K562 (cell line): Measurements from ENCODE around the gene HGD.

Experiments
- PHF20 ChIP-seq: fragments of 450-650 bp; IDR thresholded peaks from 2 replicates; pipeline ENCODE4 v1.6.1; 2018; ENCODE audit not compliant: partially characterized antibody
- POLR2A ChIP-seq: fragments of 450-650 bp; conservative IDR thresholded peaks from 2 replicates; pipeline ENCODE4 v1.6.1; 2016
- SPI1 ChIP-seq: IDR thresholded peaks from 2 replicates; pipeline ENCODE4 v1.6.1; 2011; ENCODE audit warnings: low read depth, low read length, control low read depth, borderline replicate concordance
- TAF15 ChIP-seq: fragments of 200-400 bp; formaldehyde crosslinking; IDR thresholded peaks from 2 replicates; pipeline ENCODE4 v1.6.1; 2017; ENCODE audit warnings: mild to moderate bottlenecking, low read depth, low read length, moderate library complexity
- ZNF224 ChIP-seq: sonication (generic); formaldehyde crosslinking; IDR thresholded peaks from 2 replicates; pipeline ENCODE4 v1.8.0; 2022; ENCODE audit warnings: mild to moderate bottlenecking, missing genetic modification reagents
- ZZZ3 ChIP-seq: fragments of 450-650 bp; IDR thresholded peaks from 2 replicates; pipeline ENCODE4 v1.6.1; 2016; ENCODE audit warnings: antibody characterized with exemption, mild to moderate bottlenecking, moderate library complexity
- TF ChIP-seq, protein P1 (sequence below): fragments of 450-650 bp; formaldehyde crosslinking; IDR thresholded peaks from 2 replicates; pipeline ENCODE4 v1.4.0; 2022; ENCODE audit warnings: missing genetic modification characterization
- TF ChIP-seq, protein P2 (sequence below): fragments of 250-450 bp; sonication (Bioruptor Pico); IDR thresholded peaks from 2 replicates; pipeline ENCODE4 v1.5.0; 2021
- TF ChIP-seq, protein P3 (sequence below), 3 experiments: fragments of 200-800 bp in 1 of 3; fragments of 250-450 bp in 1 of 3; fragments of 450-650 bp in 1 of 3; sonication (Bioruptor Pico) in 1 of 3; sonication (Bioruptor generic) in 1 of 3; formaldehyde crosslinking in 1 of 3; IDR thresholded peaks; 2 replicates each; pipeline versions ENCODE4 v1.6.1 to v1.8.0; 2016 to 2022; ENCODE audit warnings: mild to moderate bottlenecking in 2 of 3, missing genetic modification characterization in 2 of 3, missing compliant biosample characterization in 1 of 3, moderate library complexity in 1 of 3

DNA sequence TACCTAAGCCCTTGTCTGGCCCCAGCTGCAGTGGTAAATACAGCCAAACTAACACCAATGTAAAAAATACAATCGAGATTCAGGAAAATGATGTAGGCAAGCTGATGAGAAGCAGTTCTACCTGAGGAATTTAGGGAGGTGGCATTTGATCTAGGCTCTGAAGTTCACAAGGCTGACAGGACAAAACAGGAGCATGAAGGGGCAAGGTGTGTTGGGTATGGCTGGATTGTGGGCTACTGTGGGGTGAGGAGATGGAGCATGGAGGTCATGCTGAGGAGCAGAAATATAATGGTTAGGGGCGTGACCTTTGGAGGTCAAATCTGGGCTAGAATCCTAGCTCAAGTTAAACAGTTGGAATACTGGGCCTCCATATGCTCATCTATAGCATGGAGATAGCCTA lies 79.4 kb downstream of the HGD start:
- TF ChIP-seq, protein P1, sequence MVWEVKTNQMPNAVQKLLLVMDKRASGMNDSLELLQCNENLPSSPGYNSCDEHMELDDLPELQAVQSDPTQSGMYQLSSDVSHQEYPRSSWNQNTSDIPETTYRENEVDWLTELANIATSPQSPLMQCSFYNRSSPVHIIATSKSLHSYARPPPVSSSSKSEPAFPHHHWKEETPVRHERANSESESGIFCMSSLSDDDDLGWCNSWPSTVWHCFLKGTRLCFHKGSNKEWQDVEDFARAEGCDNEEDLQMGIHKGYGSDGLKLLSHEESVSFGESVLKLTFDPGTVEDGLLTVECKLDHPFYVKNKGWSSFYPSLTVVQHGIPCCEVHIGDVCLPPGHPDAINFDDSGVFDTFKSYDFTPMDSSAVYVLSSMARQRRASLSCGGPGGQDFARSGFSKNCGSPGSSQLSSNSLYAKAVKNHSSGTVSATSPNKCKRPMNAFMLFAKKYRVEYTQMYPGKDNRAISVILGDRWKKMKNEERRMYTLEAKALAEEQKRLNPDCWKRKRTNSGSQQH (CRISPR knock-in tag): no peak
- TF ChIP-seq SPI1: no peak
- TF ChIP-seq, protein P2, sequence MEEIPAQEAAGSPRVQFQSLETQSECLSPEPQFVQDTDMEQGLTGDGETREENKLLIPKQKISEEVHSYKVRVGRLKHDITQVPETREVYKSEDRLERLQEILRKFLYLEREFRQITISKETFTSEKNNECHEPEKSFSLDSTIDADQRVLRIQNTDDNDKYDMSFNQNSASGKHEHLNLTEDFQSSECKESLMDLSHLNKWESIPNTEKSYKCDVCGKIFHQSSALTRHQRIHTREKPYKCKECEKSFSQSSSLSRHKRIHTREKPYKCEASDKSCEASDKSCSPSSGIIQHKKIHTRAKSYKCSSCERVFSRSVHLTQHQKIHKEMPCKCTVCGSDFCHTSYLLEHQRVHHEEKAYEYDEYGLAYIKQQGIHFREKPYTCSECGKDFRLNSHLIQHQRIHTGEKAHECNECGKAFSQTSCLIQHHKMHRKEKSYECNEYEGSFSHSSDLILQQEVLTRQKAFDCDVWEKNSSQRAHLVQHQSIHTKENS (CRISPR knock-in tag): no peak
- TF ChIP-seq TAF15: no peak
- TF ChIP-seq ZZZ3: no peak
- TF ChIP-seq PHF20: no peak
- peak; percentile 68 for TF ChIP-seq POLR2A
- TF ChIP-seq, protein P3, sequence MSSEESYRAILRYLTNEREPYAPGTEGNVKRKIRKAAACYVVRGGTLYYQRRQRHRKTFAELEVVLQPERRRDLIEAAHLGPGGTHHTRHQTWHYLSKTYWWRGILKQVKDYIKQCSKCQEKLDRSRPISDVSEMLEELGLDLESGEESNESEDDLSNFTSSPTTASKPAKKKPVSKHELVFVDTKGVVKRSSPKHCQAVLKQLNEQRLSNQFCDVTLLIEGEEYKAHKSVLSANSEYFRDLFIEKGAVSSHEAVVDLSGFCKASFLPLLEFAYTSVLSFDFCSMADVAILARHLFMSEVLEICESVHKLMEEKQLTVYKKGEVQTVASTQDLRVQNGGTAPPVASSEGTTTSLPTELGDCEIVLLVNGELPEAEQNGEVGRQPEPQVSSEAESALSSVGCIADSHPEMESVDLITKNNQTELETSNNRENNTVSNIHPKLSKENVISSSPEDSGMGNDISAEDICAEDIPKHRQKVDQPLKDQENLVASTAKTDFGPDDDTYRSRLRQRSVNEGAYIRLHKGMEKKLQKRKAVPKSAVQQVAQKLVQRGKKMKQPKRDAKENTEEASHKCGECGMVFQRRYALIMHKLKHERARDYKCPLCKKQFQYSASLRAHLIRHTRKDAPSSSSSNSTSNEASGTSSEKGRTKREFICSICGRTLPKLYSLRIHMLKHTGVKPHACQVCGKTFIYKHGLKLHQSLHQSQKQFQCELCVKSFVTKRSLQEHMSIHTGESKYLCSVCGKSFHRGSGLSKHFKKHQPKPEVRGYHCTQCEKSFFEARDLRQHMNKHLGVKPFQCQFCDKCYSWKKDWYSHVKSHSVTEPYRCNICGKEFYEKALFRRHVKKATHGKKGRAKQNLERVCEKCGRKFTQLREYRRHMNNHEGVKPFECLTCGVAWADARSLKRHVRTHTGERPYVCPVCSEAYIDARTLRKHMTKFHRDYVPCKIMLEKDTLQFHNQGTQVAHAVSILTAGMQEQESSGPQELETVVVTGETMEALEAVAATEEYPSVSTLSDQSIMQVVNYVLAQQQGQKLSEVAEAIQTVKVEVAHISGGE (CRISPR knock-in tag; IDR thresholded peaks at IDR 0.05): no peak
- TF ChIP-seq ZNF224 (CRISPR knock-in tag): no peak
